ENCODE results near the gene SLC6A19.

SLC6A19 gene

DNA sequence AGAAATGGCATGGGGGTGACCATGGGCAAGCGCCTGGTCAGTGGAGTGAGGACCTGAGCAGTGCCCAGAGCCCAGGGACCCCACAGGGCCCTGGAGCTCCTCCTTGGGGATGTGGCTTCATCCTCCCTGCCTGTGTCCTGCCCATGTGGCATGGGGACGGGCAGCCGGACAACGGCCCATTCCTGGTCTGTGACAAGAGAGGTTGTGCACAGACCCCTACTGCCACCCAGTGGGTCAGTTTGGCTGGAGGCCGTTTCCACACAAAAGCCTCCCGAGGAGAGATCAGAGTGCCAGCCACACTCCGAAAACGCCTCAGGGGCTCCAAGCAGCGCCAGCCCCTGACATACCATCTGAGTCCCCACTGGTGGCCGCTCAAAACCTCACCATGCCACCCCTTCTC, 43.6 kb downstream of the SLC6A19 start:
- in situ Hi-C loops (cut with HindIII; ENCODE audit: low sequenced_read_pairs) = no loop called here
- no peak overlapping the region for H3K4me3 ChIP-seq (ENCODE audit: low read depth, low read length)
- DNase-seq (ENCODE audit: low read depth, low spot score) = no peak
- TF ChIP-seq, protein P1, sequence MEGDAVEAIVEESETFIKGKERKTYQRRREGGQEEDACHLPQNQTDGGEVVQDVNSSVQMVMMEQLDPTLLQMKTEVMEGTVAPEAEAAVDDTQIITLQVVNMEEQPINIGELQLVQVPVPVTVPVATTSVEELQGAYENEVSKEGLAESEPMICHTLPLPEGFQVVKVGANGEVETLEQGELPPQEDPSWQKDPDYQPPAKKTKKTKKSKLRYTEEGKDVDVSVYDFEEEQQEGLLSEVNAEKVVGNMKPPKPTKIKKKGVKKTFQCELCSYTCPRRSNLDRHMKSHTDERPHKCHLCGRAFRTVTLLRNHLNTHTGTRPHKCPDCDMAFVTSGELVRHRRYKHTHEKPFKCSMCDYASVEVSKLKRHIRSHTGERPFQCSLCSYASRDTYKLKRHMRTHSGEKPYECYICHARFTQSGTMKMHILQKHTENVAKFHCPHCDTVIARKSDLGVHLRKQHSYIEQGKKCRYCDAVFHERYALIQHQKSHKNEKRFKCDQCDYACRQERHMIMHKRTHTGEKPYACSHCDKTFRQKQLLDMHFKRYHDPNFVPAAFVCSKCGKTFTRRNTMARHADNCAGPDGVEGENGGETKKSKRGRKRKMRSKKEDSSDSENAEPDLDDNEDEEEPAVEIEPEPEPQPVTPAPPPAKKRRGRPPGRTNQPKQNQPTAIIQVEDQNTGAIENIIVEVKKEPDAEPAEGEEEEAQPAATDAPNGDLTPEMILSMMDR (IDR thresholded peaks at IDR 0.05; ENCODE audit: low read depth, low read length) = no peak

DNA sequence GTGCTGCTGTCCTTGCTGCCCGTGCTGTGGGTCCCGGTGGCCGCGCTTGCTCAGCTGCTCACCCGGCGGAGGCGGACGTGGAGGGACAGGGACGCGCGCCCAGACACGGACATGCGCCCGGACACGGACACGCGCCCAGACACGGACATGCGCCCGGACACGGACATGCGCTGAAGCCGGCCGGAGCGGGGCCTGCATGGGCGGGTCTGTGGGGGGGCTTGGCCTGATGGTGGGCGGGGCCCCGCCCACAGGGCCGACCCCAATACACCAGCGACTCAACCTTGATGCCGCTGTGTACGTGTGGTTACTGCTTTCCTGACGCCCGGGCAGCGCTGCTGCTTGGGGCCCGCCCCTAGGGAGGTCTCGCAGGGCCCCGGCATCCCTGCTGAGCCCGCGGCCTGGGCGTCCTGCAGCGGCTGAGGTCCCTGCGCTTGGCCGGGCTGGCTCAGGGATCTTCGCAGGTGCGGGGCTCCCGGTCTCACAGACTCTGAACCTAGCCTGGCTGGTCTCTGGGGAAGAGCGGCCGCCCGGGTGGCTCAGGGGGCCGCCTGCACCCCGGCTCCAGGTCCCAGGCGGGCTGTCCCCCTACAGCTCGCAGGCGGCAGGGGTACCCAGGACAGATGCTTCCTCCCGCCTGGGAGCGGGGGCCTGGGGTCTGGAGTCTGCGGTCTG, 44.6 kb downstream of the SLC6A19 start:
- DNase-seq (ENCODE audit: low read depth, low spot score) = no peak
- TF ChIP-seq, protein P1 (IDR thresholded peaks at IDR 0.05; ENCODE audit: low read depth, low read length) = no peak
- in situ Hi-C loops (cut with HindIII; ENCODE audit: low sequenced_read_pairs) = no loop called here
- no peak overlapping the region for H3K4me3 ChIP-seq (ENCODE audit: low read depth, low read length)

DNA sequence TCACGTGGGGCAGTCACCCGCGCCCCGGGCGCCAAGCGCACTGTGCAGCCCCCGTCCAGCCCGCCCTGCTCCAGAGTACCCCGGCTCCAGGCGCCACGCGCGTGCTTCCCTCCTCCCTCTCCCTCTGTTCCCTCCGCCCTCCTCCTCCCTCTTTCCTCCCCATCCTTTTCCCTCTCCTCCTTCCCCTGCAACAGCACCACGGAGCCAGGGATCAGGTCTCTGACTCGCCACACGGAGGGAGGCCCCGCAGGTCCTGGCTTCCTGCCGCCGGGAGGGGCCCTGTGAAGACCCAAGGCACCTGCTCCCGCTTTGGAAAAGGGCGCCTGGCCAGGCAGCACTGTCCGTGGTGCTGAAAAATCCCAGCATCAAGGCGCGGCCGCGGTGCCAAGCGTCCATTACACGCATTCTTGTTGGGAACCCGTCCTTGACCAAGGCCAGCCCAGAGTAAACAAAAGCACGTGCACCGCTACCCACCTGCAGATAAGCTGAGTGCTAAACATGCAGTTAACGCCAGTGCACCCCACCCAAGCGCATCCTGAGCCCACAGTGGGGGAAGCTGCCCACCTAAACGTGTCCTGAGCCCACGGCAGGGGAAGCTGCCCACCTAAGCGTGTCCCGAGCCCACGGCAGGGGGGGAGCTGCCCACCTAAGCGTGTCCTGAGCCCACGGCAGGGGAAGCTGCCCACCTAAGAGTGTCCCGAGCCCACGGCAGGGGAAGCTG, 45.5 kb downstream of the SLC6A19 start:
- TF ChIP-seq, protein P1 (IDR thresholded peaks at IDR 0.05; ENCODE audit: low read depth, low read length) = no peak
- no peak overlapping the region for H3K4me3 ChIP-seq (ENCODE audit: low read depth, low read length)
- in situ Hi-C loops (cut with HindIII; ENCODE audit: low sequenced_read_pairs) = no loop called here
- no peak for DNase-seq (ENCODE audit: low read depth, low spot score)

DNA sequence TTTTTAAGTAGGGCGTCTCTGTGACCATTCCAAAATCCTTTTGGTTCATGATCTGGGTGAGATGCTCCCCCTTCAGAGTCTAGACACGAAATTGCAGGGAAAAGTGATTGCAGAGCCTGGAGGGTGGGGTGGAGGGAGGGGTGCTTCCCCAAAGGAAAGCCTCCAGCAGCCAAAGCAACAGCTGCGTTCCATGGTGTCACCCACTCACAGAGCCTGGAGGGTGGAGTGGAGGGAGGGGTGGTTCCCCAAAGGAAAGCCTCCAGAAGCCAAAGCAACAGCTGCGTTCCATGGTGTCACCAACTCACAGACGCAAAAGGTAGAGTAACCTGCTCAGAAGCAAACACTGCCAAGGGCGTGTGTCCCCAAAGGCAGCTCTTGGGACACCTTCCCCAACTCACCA, 46.4 kb downstream of the SLC6A19 start:
- TF ChIP-seq, protein P1 (IDR thresholded peaks at IDR 0.05; ENCODE audit: low read depth, low read length) = no peak
- in situ Hi-C loops (cut with HindIII; ENCODE audit: low sequenced_read_pairs) = no loop called here
- no peak for DNase-seq (ENCODE audit: low read depth, low spot score)
- no peak overlapping the region for H3K4me3 ChIP-seq (ENCODE audit: low read depth, low read length)

DNA sequence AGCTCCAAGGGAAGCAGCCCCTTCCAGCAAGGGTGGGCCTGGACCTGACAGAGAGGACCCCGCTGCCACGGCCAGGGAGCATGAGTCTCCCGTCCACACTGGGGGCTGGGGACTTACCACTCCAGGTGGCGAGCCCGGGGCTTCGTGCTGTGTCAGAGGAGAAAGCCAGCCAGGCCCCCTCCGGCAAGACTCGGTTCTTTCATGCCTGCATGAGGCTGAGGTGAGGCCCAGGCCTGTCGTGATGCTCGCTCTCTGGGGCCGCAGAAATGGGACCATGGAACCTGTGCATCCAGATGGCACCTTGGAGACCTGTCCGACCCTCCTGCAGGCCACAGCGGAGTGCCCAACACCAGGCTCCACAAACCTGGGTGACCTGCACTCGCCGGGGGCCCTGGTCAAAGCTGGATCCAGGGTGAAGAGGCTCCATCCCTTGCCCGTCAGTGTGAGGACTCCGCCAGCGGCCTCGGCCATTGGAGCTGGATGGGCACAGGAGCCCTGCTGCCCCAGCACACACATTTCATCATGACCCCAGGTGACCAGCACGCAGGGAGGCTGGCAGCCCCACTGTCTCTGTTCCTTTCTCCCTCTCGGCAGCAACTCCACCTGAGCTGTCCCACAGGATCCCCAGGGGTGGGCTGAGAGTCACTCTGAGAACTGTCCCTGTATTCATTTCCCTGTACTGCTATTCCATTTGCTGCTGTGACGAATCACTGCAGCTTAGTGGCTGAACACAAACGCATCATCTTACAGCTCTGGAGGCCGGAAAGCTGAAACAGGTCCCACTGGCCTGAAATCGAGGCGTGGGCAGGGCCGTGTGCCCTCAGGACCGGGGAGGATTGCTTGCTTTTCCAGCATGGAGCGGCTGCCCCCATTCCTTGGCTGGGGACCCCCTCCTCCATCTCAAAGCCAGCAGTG, 48.2 kb downstream of the SLC6A19 start:
- H3K4me3 ChIP-seq (ENCODE audit: low read depth, low read length) = no peak overlapping the region
- in situ Hi-C loops (cut with HindIII; ENCODE audit: low sequenced_read_pairs) = no loop called here
- TF ChIP-seq, protein P1 (IDR thresholded peaks at IDR 0.05; ENCODE audit: low read depth, low read length) = no peak
- DNase-seq (ENCODE audit: low read depth, low spot score) = no peak

Data from astrocyte of the spinal cord (primary cell).